Kidney capillary endothelial cell (primary cell): ENCODE data around the gene TIGD7.

Experiments used
- DNase-seq: peaks from one replicate; pipeline ENCODE4 v3.0.0-alpha.2; 2018; ENCODE audit warnings: low spot score

TIGD7 gene

GRCh38 chr16:3305109-3306068 is at the start of gene TIGD7, which contains the start of gene ZNF75A:
TSS of gene TIGD7 (minus strand) at chr16:3305430. CDS start at chr16:3300614, 4,816 bp downstream.
TSS of gene ZNF75A (plus strand) at chr16:3305497. CDS start at chr16:3308429, 2,932 bp downstream.
- DNase-seq: peak; percentile 81

GRCh38 chr16:3349175-3349574 is 43.9 kb upstream of the TIGD7 start:
- DNase-seq: no peak

GRCh38 chr16:3348547-3349167 is 43.4 kb upstream of the TIGD7 start:
- DNase-seq: no peak

GRCh38 chr16:3347586-3347985 is 42.4 kb upstream of the TIGD7 start:
- no peak for DNase-seq

- no peak for DNase-seq
Measured at GRCh38 chr16:3346041-3346440, 40.8 kb upstream of the TIGD7 start.

- no peak for DNase-seq
Measured at GRCh38 chr16:3328643-3329042, 23.4 kb upstream of the TIGD7 start.

GRCh38 chr16:3328104-3328503 is 22.9 kb upstream of the TIGD7 start:
- no peak for DNase-seq

- DNase-seq: no peak
Measured at GRCh38 chr16:3327514-3327913, 22.3 kb upstream of the TIGD7 start.

- no peak for DNase-seq
Measured at GRCh38 chr16:3321816-3322215, 16.6 kb upstream of the TIGD7 start.

- peak; percentile 4 for DNase-seq
Measured at GRCh38 chr16:3317315-3317999, 12.2 kb upstream of the TIGD7 start.

GRCh38 chr16:3311496-3311895 is 6.3 kb upstream of the TIGD7 start:
- no peak for DNase-seq

- no peak for DNase-seq
Measured at GRCh38 chr16:3306078-3306477, 848 bp upstream of the TIGD7 start.

GRCh38 chr16:3304370-3304769 is 860 bp downstream of the TIGD7 start:
- DNase-seq: no peak

GRCh38 chr16:3295783-3296182 is 9.4 kb downstream of the TIGD7 start:
- no peak for DNase-seq

- no peak for DNase-seq
Measured at GRCh38 chr16:3295209-3295608, 10.0 kb downstream of the TIGD7 start.

- no peak for DNase-seq
Measured at GRCh38 chr16:3292604-3293003, 12.6 kb downstream of the TIGD7 start.

GRCh38 chr16:3289998-3290673 is 15.1 kb downstream of the TIGD7 start:
- no peak for DNase-seq

- no peak for DNase-seq
Measured at GRCh38 chr16:3285131-3285530, 20.1 kb downstream of the TIGD7 start.

GRCh38 chr16:3283543-3284447 is 21.4 kb downstream of the TIGD7 start:
- peak; percentile 25 for DNase-seq

GRCh38 chr16:3282730-3283542 is 22.3 kb downstream of the TIGD7 start, which contains the start of gene ZNF263:
TSS of gene ZNF263 (plus strand) at chr16:3283491. CDS start at chr16:3283819, 328 bp downstream.
- peak; percentile 98 for DNase-seq
